Neural progenitor cell (in vitro differentiated cells): ENCODE results near the gene ECE2. TPM values are rescaled to one million over a fixed set of nuclear protein-coding genes. Genes with fewer than 3 reads are reported as not detected.

Experiments used
- DNase-seq: peaks from one replicate; pipeline ENCODE4 v3.0.0-alpha.2; 2016; ENCODE audit warnings: low spot score
- H2AFZ ChIP-seq: fragments of 200-600 bp; sonication (generic); replicated peaks from 2 replicates; pipeline ENCODE4 v1.6.1; 2016; ENCODE audit warnings: antibody characterized with exemption
- H3F3A ChIP-seq: fragments of 200-600 bp; sonication (generic); 2 replicates; pipeline ENCODE4 v1.6.1; 2016; ENCODE audit warnings: antibody characterized with exemption, low read depth
- H3K27ac ChIP-seq: fragments of 200-600 bp; sonication (generic); 2 replicates; pipeline ENCODE4 v1.5.1; 2016; ENCODE audit warnings: mild to moderate bottlenecking
- H3K27me3 ChIP-seq: fragments of 200-600 bp; sonication (generic); 2 replicates; pipeline ENCODE4 v1.6.1; 2016; ENCODE audit warnings: mild to moderate bottlenecking, moderate library complexity
- H3K36me3 ChIP-seq: fragments of 200-600 bp; sonication (generic); 2 replicates; pipeline ENCODE4 v1.5.1; 2016
- H3K4me1 ChIP-seq: fragments of 200-600 bp; sonication (generic); 2 replicates; pipeline ENCODE4 v1.6.1; 2016; ENCODE audit warnings: mixed run types
- H3K4me2 ChIP-seq: fragments of 200-600 bp; sonication (generic); 2 replicates; pipeline ENCODE4 v1.6.1; 2016
- H3K4me3 ChIP-seq: fragments of 200-600 bp; sonication (generic); 2 replicates; pipeline ENCODE4 v1.5.1; 2016
- H3K79me2 ChIP-seq: fragments of 200-600 bp; sonication (generic); 2 replicates; pipeline ENCODE4 v1.6.1; 2016; ENCODE audit warnings: low read depth
- H3K9ac ChIP-seq: fragments of 200-600 bp; sonication (generic); 2 replicates; pipeline ENCODE4 v1.6.1; 2016
- H3K9me3 ChIP-seq: fragments of 200-600 bp; sonication (generic); 2 replicates; pipeline ENCODE4 v1.5.1; 2016; ENCODE audit warnings: low read depth
- H4K20me1 ChIP-seq: fragments of 200-600 bp; sonication (generic); 2 replicates; pipeline ENCODE4 v1.6.1; 2016; ENCODE audit warnings: low read depth
- H3K27ac Mint-ChIP-seq: 3 replicates; pipeline ENCODE4 v1.8.0; 2021; ENCODE audit warnings: mixed read lengths
- H3K27me3 Mint-ChIP-seq: 2 replicates; pipeline ENCODE4 v1.8.0; 2022; ENCODE audit warnings: low read depth, mild to moderate bottlenecking, inconsistent platforms, moderate library complexity, mixed read lengths; ENCODE audit not compliant: insufficient read depth
- H3K36me3 Mint-ChIP-seq: 3 replicates; pipeline ENCODE4 v1.8.0; 2021; ENCODE audit warnings: mixed read lengths
- H3K4me1 Mint-ChIP-seq: 3 replicates; pipeline ENCODE4 v1.8.0; 2021; ENCODE audit warnings: mixed read lengths
- H3K4me3 Mint-ChIP-seq: 3 replicates; pipeline ENCODE4 v1.8.0; 2021; ENCODE audit warnings: mild to moderate bottlenecking, moderate library complexity, mixed read lengths
- H3K9me3 Mint-ChIP-seq: 3 replicates; pipeline ENCODE4 v1.8.0; 2020; ENCODE audit warnings: mixed read lengths
- EZH2 ChIP-seq: fragments of 200-600 bp; sonication (generic); IDR thresholded peaks from 2 replicates; pipeline ENCODE4 v1.6.1; 2017; ENCODE audit warnings: antibody characterized with exemption, mild to moderate bottlenecking, moderate library complexity
- EZH2phosphoT487 ChIP-seq: fragments of 200-600 bp; sonication (generic); IDR thresholded peaks from 2 replicates; pipeline ENCODE4 v1.6.1; 2017; ENCODE audit warnings: antibody characterized with exemption
- total RNA-seq: library from RNA; depleted of rRNA; stranded (reverse); fragments of >200 nt; gene quantifications from 2 replicates; pipeline ENCODE4 v1.2.3, GENCODE V29; 2015; ENCODE audit warnings: low replicate concordance
- TF ChIP-seq, protein P1 (sequence below): fragments of 200-600 bp; sonication (generic); IDR thresholded peaks from 2 replicates; pipeline ENCODE4 v1.5.1; 2017; ENCODE audit warnings: antibody characterized with exemption, mild to moderate bottlenecking

Gene ECE2
- total RNA-seq, 1 donor from 2014 or later: not detected

DNA sequence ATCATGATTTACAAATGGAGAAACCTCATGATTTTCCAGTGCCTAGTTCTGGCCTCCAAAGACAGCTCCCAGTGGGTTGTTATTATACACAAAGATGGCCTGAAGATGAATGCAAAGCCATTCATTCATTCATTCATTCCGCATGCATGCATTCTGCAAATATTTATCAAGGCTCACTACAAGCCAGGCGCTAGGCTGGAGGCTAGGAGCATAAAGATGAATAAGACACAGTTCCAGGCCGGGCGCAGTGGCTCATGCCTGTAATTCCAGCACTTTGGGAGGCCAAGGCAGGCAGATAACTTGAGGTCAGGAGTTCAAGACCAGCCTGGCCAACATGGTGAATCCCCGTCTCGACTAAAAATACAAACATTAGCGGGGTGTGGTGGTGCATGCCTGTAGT is 20.8 kb downstream of the ECE2 start:
- H3K27ac ChIP-seq: no peak overlapping the region
- peaks cover 9% of the 10 kb centered on the region for H3F3A ChIP-seq
- H2AFZ ChIP-seq: no peak overlapping the region
- H3K9me3 ChIP-seq: no peaks in the 10 kb centered on the region
- Mint-ChIP-seq H3K4me1 (peaks cover 17% of the 10 kb centered on the region), H3K36me3 (peaks cover 4% of the 10 kb centered on the region), H3K4me3 (no peak overlapping the region), H3K27ac (no peak overlapping the region), H3K27me3 (peaks cover 5% of the 10 kb centered on the region), H3K9me3 (no peaks in the 10 kb centered on the region)
- TF ChIP-seq, protein P1, sequence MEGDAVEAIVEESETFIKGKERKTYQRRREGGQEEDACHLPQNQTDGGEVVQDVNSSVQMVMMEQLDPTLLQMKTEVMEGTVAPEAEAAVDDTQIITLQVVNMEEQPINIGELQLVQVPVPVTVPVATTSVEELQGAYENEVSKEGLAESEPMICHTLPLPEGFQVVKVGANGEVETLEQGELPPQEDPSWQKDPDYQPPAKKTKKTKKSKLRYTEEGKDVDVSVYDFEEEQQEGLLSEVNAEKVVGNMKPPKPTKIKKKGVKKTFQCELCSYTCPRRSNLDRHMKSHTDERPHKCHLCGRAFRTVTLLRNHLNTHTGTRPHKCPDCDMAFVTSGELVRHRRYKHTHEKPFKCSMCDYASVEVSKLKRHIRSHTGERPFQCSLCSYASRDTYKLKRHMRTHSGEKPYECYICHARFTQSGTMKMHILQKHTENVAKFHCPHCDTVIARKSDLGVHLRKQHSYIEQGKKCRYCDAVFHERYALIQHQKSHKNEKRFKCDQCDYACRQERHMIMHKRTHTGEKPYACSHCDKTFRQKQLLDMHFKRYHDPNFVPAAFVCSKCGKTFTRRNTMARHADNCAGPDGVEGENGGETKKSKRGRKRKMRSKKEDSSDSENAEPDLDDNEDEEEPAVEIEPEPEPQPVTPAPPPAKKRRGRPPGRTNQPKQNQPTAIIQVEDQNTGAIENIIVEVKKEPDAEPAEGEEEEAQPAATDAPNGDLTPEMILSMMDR: no peak
- TF ChIP-seq EZH2 (no peak), EZH2phosphoT487 (no peak)
- H3K4me1 ChIP-seq: peaks cover 8% of the 10 kb centered on the region
- peaks cover 3% of the 10 kb centered on the region for H3K27me3 ChIP-seq
- H3K79me2 ChIP-seq: peaks cover 26% of the 10 kb centered on the region
- peak; percentile 21 for DNase-seq
- H3K4me2 ChIP-seq: no peak overlapping the region
- no peak overlapping the region for H3K9ac ChIP-seq
- H3K4me3 ChIP-seq: no peak overlapping the region
- peaks cover 16% of the 10 kb centered on the region for H4K20me1 ChIP-seq
- H3K36me3 ChIP-seq: no peaks in the 10 kb centered on the region

DNA sequence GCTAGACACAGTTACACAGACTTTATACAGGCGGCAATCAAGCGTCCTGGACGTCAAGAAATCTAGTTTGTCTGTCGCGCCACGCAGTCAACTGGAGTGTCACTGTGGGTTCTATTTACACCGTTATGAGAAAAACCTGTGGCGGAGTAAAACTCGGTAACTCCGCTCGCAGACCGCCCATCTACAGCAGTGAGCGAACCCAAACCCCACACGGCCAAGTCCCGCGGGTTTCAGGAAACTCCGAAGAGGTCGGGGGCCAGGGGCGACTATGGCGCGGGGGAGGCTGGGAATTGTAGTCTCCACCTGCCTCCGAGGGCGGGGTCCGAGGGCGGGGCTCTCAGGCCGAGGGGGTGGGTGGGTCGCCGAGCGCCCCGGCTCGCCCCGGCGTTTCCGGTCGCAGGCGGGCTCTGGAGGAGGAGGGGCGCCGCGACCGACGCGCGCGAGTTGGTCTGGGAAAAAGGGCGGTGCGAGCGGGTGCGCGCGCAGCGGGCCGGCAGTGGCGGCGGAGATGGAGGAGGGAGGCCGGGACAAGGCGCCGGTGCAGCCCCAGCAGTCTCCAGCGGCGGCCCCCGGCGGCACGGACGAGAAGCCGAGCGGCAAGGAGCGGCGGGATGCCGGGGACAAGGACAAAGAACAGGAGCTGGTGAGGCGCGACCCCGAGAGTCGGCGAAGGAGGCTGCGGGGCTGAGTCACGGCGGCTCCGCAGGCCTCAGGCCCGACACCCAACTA is 23.1 kb downstream of the ECE2 start, which contains the start of gene PSMD2:
TSS of gene PSMD2 (plus strand) at position 483 of the 729 bp plus-strand sequence. CDS start at position 509, 26 bp downstream.
- H3K27ac Mint-ChIP-seq: peak within 1 kb of the TSS; percentile 50
- no peak for TF ChIP-seq EZH2
- TF ChIP-seq EZH2phosphoT487: no peak
- TF ChIP-seq, protein P1: no peak
- peak; percentile 99 for DNase-seq

DNA sequence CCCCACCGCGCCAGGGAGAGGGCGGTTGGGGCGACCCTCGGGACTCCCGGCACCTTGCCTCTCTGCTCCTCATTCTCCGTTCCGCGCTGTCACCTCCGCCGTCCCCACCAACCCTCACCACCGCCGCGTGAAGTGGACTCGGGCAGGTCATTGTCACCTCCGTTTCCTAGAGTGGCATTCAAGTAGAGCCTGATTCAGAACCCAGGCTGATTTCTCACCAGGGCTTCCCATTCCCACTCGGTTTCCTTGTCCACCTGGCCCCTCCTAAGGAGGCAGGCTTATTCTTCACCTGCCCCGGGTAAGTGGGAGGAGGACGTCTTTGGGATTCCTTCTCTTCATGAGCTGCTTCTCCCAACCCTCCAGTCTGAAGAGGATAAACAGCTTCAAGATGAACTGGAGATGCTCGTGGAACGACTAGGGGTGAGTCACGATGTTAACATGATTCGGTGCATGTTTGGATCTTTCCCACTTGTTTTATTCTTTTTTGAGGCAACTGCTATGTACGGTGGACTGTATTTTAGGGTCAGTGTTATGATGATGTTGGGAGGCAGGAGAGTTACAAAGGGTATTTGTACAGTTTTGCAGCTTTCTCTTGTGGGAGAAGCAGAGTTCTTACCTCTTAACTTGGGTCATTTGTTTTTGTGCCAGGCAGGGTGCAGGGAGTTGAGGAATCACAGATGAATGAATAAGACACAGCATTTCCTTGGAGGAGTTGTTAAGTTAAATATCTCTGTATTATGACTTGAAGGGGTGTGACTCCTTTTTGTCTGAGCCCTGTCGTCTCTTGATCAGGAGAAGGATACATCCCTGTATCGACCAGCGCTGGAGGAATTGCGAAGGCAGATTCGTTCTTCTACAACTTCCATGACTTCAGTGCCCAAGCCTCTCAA is 23.9 kb downstream of the ECE2 start:
- peaks cover 32% of the 10 kb centered on the region for H3K79me2 ChIP-seq
- Mint-ChIP-seq H3K4me3 (peak overlapping the region; percentile 97), H3K27ac (peak overlapping the region; percentile 22)

More for the DNA sequence above, 23.1 kb downstream of the ECE2 start, which contains the start of gene PSMD2:
- H3K4me1 Mint-ChIP-seq: peaks cover 17% of the 10 kb centered on the region
- peak within 1 kb of the TSS; percentile 92 for H3K9ac ChIP-seq
- H3K9me3 ChIP-seq: no peaks in the 10 kb centered on the region
- H3K9me3 Mint-ChIP-seq: no peaks in the 10 kb centered on the region
- peaks cover 32% of the 10 kb centered on the region for H3K79me2 ChIP-seq
- peak within 1 kb of the TSS; percentile 92 for H3K4me2 ChIP-seq
- no peak within 1 kb of the TSS for H3K27ac ChIP-seq
- peak within 1 kb of the TSS; percentile 97 for H3K4me3 Mint-ChIP-seq
- H3K4me3 ChIP-seq: peak within 1 kb of the TSS; percentile 87
- H3K27me3 Mint-ChIP-seq: peaks cover 2% of the 10 kb centered on the region
- peaks cover 16% of the 10 kb centered on the region for H4K20me1 ChIP-seq
- peaks cover 14% of the 10 kb centered on the region for H3K36me3 Mint-ChIP-seq
- H3K4me1 ChIP-seq: peaks cover 8% of the 10 kb centered on the region
- peaks cover 3% of the 10 kb centered on the region for H3K27me3 ChIP-seq
- peaks cover 9% of the 10 kb centered on the region for H3F3A ChIP-seq
- H2AFZ ChIP-seq: peak within 1 kb of the TSS; percentile 95
- no peaks in the 10 kb centered on the region for H3K36me3 ChIP-seq

More for the DNA sequence above, 23.9 kb downstream of the ECE2 start:
- Mint-ChIP-seq H3K36me3 (peaks cover 19% of the 10 kb centered on the region), H3K27me3 (peaks cover 2% of the 10 kb centered on the region), H3K4me1 (peaks cover 17% of the 10 kb centered on the region), H3K9me3 (no peaks in the 10 kb centered on the region)
- Histone ChIP-seq H3K4me3 (peak overlapping the region; percentile 87), H2AFZ (peak overlapping the region; percentile 57), H3K27me3 (peaks cover 3% of the 10 kb centered on the region), H3K27ac (no peak overlapping the region), H3K9ac (peak overlapping the region; percentile 92), H3K36me3 (peaks cover under 1% of the 10 kb centered on the region), H3F3A (peaks cover 9% of the 10 kb centered on the region), H3K9me3 (no peaks in the 10 kb centered on the region), H4K20me1 (peaks cover 20% of the 10 kb centered on the region), H3K4me1 (peaks cover 8% of the 10 kb centered on the region), H3K4me2 (peak overlapping the region; percentile 88)
- DNase-seq: no peak
- no peak for TF ChIP-seq EZH2
- TF ChIP-seq, protein P1: no peak
- TF ChIP-seq EZH2phosphoT487: no peak
